ENCODE results near the gene RNPEP. TPM values are rescaled to one million over a fixed set of nuclear protein-coding genes. Genes with fewer than 3 reads are reported as not detected.

Gene RNPEP
- total RNA-seq, 1 experiment from 2014 or later = 57.4 TPM

DNA sequence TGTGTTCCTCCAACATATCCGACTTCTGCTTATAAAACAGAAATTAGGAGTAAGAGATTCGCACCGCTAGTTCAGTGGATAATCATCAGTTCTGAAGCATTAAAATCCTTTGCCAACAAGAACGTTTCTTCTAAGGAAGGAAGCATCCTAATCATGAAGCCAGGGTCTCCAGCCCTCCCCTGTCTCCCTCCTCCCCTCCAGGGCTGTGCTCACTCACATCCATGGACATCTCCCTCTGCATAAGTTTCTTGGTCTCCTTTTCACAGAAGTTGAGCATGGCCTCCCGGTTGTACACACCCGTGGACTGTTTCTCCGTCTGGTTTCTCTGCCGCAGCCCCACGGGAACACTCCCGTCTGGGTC lies 36.6 kb upstream of the RNPEP start:
- ChIA-PET CTCF (interaction anchor here (0.7 to 3.9 kb wide), 18 partner anchors 9 to 1327 kb away, joined by 3 to 85 read pairs (median 4); partner anchors contain the start of genes SHISA4 and TIMM17A), POLR2A (interaction anchor here (0.9 to 2.7 kb wide), 4 partner anchors 9 to 59 kb away, joined by 3 to 11 read pairs (median 3); partner anchors contain the start of gene TIMM17A)

GRCh38 chr1:201946224-201946908 lies 36.1 kb upstream of the RNPEP start, which contains the start of gene LMOD1:
LMOD1 (minus strand) TSS chr1:201946548; CDS start chr1:201946340, 208 bp downstream.
- Mint-ChIP-seq H3K27me3 (ENCODE audit: low read depth) (peaks cover 32% of the 10 kb centered on the region), H3K4me3 (peak within 1 kb of the TSS; percentile 82), H3K9me3 (no peaks in the 10 kb centered on the region), H3K27ac (peak within 1 kb of the TSS; percentile 50), H3K4me1 (peaks cover 40% of the 10 kb centered on the region), H3K36me3 (no peaks in the 10 kb centered on the region)
- CTCF ChIA-PET = interaction anchor here (0.6 to 3.9 kb wide), 15 partner anchors 9 to 1327 kb away, joined by 3 to 85 read pairs (median 4); partner anchors contain the start of genes SHISA4 and TIMM17A
- POLR2A ChIA-PET = interaction anchor here (0.9 to 2.7 kb wide), 4 partner anchors 9 to 59 kb away, joined by 3 to 11 read pairs (median 3); partner anchors contain the start of gene TIMM17A
- ATAC-seq = peak; percentile 85
- DNase-seq (ENCODE audit: low spot score) = peak; percentile 91
- TF ChIP-seq E2F5 (CRISPR knock-in tag; IDR thresholded peaks at IDR 0.05) (no peak), OVOL2 (CRISPR knock-in tag; IDR thresholded peaks at IDR 0.05; ENCODE audit: borderline replicate concordance) (no peak), IRF2 (CRISPR knock-in tag; IDR thresholded peaks at IDR 0.05; ENCODE audit: borderline replicate concordance, low read depth) (no peak), FOXP1 (CRISPR knock-in tag; IDR thresholded peaks at IDR 0.05; ENCODE audit: borderline replicate concordance) (0 out of 2 replicates have a peak, but pooled peaks have one; percentile 23), GABPB1 (CRISPR knock-in tag; IDR thresholded peaks at IDR 0.05) (no peak), RORB (CRISPR knock-in tag; IDR thresholded peaks at IDR 0.05) (no peak), GTF2I (CRISPR knock-in tag; conservative IDR thresholded peaks at IDR 0.05) (no peak), ZSCAN18 (CRISPR knock-in tag; IDR thresholded peaks at IDR 0.05) (no peak)
- TF ChIP-seq, protein P1, sequence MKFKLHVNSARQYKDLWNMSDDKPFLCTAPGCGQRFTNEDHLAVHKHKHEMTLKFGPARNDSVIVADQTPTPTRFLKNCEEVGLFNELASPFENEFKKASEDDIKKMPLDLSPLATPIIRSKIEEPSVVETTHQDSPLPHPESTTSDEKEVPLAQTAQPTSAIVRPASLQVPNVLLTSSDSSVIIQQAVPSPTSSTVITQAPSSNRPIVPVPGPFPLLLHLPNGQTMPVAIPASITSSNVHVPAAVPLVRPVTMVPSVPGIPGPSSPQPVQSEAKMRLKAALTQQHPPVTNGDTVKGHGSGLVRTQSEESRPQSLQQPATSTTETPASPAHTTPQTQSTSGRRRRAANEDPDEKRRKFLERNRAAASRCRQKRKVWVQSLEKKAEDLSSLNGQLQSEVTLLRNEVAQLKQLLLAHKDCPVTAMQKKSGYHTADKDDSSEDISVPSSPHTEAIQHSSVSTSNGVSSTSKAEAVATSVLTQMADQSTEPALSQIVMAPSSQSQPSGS (CRISPR knock-in tag; IDR thresholded peaks at IDR 0.05; ENCODE audit: borderline replicate concordance, low read depth) = no peak
- TF ChIP-seq, protein P2, sequence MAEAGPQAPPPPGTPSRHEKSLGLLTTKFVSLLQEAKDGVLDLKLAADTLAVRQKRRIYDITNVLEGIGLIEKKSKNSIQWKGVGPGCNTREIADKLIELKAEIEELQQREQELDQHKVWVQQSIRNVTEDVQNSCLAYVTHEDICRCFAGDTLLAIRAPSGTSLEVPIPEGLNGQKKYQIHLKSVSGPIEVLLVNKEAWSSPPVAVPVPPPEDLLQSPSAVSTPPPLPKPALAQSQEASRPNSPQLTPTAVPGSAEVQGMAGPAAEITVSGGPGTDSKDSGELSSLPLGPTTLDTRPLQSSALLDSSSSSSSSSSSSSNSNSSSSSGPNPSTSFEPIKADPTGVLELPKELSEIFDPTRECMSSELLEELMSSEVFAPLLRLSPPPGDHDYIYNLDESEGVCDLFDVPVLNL (CRISPR knock-in tag; IDR thresholded peaks at IDR 0.05; ENCODE audit: borderline replicate concordance, low read depth) = no peak

More for the DNA sequence above, 36.6 kb upstream of the RNPEP start:
- DNase-seq (ENCODE audit: low spot score) (no peak), ATAC-seq (no peak)
- TF ChIP-seq, protein P1 (CRISPR knock-in tag; IDR thresholded peaks at IDR 0.05; ENCODE audit: borderline replicate concordance, low read depth) = no peak
- TF ChIP-seq CREM (CRISPR knock-in tag; IDR thresholded peaks at IDR 0.05) (no peak), FOXP1 (CRISPR knock-in tag; IDR thresholded peaks at IDR 0.05; ENCODE audit: borderline replicate concordance) (no peak), RELA (CRISPR knock-in tag; IDR thresholded peaks at IDR 0.05; ENCODE audit: borderline replicate concordance) (no peak), RORB (CRISPR knock-in tag; IDR thresholded peaks at IDR 0.05) (no peak), ZSCAN18 (CRISPR knock-in tag; IDR thresholded peaks at IDR 0.05) (no peak), NR1H2 (CRISPR knock-in tag; IDR thresholded peaks at IDR 0.05) (no peak), GABPB1 (CRISPR knock-in tag; IDR thresholded peaks at IDR 0.05) (no peak), ZNF317 (CRISPR knock-in tag; IDR thresholded peaks at IDR 0.05; ENCODE audit: borderline replicate concordance, low read depth) (no peak), GRHL2 (CRISPR knock-in tag; IDR thresholded peaks at IDR 0.05; ENCODE audit: insufficient replicate concordance, severe bottlenecking) (no peak), ZNF219 (CRISPR knock-in tag; IDR thresholded peaks at IDR 0.05; ENCODE audit: borderline replicate concordance) (no peak), JUN (CRISPR knock-in tag; IDR thresholded peaks at IDR 0.05) (no peak), ZNF263 (CRISPR knock-in tag; IDR thresholded peaks at IDR 0.05; ENCODE audit: low read depth) (no peak)
- TF ChIP-seq, protein P3, sequence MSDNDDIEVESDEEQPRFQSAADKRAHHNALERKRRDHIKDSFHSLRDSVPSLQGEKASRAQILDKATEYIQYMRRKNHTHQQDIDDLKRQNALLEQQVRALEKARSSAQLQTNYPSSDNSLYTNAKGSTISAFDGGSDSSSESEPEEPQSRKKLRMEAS (CRISPR knock-in tag; IDR thresholded peaks at IDR 0.05) = no peak
- TF ChIP-seq, protein P4, sequence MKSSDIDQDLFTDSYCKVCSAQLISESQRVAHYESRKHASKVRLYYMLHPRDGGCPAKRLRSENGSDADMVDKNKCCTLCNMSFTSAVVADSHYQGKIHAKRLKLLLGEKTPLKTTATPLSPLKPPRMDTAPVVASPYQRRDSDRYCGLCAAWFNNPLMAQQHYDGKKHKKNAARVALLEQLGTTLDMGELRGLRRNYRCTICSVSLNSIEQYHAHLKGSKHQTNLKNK (CRISPR knock-in tag; IDR thresholded peaks at IDR 0.05) = no peak
- TF ChIP-seq, protein P2 (CRISPR knock-in tag; IDR thresholded peaks at IDR 0.05; ENCODE audit: borderline replicate concordance, low read depth) = no peak
- peaks cover 32% of the 10 kb centered on the region for H3K27me3 Mint-ChIP-seq (ENCODE audit: low read depth)
- no peaks in the 10 kb centered on the region for H3K9me3 Mint-ChIP-seq
- H3K27ac Mint-ChIP-seq = peak overlapping the region; percentile 50
- H3K4me1 Mint-ChIP-seq = peaks cover 41% of the 10 kb centered on the region
- H3K4me3 Mint-ChIP-seq = peak overlapping the region; percentile 82
- no peaks in the 10 kb centered on the region for H3K36me3 Mint-ChIP-seq

Data from WTC11 (cell line).